Gastroesophageal sphincter (tissue), 3 donors: ENCODE data around the gene SH3PXD2A.

Source experiments
- POLR2A ChIP-seq, 2 donors: fragments of 450-650 bp; IDR thresholded peaks; one replicate each; pipeline ENCODE4 v1.6.1; 2017; ENCODE audit warnings: antibody characterized with exemption in 2 of 2, mild to moderate bottlenecking in 2 of 2, moderate library complexity in 1 of 2
- TF ChIP-seq, protein P1 (sequence below), 4 experiments: fragments of 200-600 bp in 2 of 4; fragments of 450-650 bp in 2 of 4; sonication (generic) in 1 of 4; IDR thresholded peaks; one replicate each; pipeline ENCODE4 v1.5.1; 2017 to 2019; ENCODE audit warnings: antibody characterized with exemption in 4 of 4, mild to moderate bottlenecking in 2 of 4, moderate library complexity in 2 of 4

DNA sequence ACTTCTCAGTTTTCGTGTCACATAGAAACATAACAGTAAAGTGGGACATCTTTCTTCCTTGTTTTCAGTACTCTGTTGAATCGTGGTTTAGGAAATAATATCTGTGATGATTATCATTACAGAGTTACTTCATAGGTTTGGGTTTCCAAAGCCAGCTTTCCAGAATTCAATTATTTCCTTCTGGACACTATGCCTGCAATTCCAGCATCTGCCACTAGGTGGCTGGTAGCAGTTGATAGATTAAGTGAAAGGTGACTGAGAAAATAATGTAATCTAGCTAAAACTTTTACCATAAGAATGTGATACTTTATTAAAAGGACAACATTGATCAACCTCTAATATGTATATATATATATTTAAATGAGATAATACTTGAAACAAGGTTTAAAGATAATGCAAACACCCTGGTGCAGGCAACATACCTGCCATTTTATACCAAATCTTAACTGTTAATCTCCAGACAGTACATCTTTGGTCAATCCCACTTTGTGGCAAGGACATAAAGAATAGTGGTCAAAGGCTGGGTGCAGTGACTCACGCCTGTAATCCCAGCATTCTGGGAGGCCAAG lies 102.6 kb downstream of the SH3PXD2A start:
- TF ChIP-seq, protein P1, sequence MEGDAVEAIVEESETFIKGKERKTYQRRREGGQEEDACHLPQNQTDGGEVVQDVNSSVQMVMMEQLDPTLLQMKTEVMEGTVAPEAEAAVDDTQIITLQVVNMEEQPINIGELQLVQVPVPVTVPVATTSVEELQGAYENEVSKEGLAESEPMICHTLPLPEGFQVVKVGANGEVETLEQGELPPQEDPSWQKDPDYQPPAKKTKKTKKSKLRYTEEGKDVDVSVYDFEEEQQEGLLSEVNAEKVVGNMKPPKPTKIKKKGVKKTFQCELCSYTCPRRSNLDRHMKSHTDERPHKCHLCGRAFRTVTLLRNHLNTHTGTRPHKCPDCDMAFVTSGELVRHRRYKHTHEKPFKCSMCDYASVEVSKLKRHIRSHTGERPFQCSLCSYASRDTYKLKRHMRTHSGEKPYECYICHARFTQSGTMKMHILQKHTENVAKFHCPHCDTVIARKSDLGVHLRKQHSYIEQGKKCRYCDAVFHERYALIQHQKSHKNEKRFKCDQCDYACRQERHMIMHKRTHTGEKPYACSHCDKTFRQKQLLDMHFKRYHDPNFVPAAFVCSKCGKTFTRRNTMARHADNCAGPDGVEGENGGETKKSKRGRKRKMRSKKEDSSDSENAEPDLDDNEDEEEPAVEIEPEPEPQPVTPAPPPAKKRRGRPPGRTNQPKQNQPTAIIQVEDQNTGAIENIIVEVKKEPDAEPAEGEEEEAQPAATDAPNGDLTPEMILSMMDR (IDR thresholded peaks at IDR 0.05) = peak in 3 of 4 experiments; percentile 47 to 62 (median 60)
- no peak for TF ChIP-seq POLR2A (IDR thresholded peaks at IDR 0.05)
